Activated naive CD8-positive, alpha-beta T cell treated with anti-CD3 and anti-CD28 coated beads, Interleukin-2, amount 50 U/mL, for 24 hours (primary cell): Measurements from ENCODE around the gene SLC12A7.

Source experiments
- ATAC-seq: fragments of 150-1000 bp; cut with Tn5 transposase; one replicate; pipeline ENCODE4 v1.10.0; 2021
- DNase-seq: peaks from one replicate; pipeline ENCODE4 v3.0.0; 2021
- H3K27ac Mint-ChIP-seq: one replicate; pipeline ENCODE4 v1.8.0; 2021; ENCODE audit warnings: mild to moderate bottlenecking, mixed read lengths
- H3K27me3 Mint-ChIP-seq: one replicate; pipeline ENCODE4 v1.8.0; 2021; ENCODE audit warnings: mixed read lengths
- H3K36me3 Mint-ChIP-seq: one replicate; pipeline ENCODE4 v1.8.0; 2021; ENCODE audit warnings: low read depth, mixed read lengths
- H3K4me1 Mint-ChIP-seq: one replicate; pipeline ENCODE4 v1.8.0; 2021; ENCODE audit warnings: mixed read lengths
- H3K4me3 Mint-ChIP-seq: one replicate; pipeline ENCODE4 v1.8.0; 2021; ENCODE audit warnings: mild to moderate bottlenecking, moderate library complexity, mixed read lengths
- H3K9me3 Mint-ChIP-seq: one replicate; pipeline ENCODE4 v1.8.0; 2021; ENCODE audit warnings: mixed read lengths

SLC12A7 gene

GRCh38 chr5:1037671-1038416, 74.0 kb downstream of the SLC12A7 start:
- H3K27ac Mint-ChIP-seq, result no peak overlapping the region
- peaks cover 21% of the 10 kb centered on the region for H3K9me3 Mint-ChIP-seq
- ATAC-seq (no peak), DNase-seq (no peak)
- H3K4me3 Mint-ChIP-seq, result no peak overlapping the region
- peaks cover 3% of the 10 kb centered on the region for H3K27me3 Mint-ChIP-seq
- H3K4me1 Mint-ChIP-seq, result no peaks in the 10 kb centered on the region
- peaks cover 1% of the 10 kb centered on the region for H3K36me3 Mint-ChIP-seq

- no peaks in the 10 kb centered on the region for H3K4me1 Mint-ChIP-seq
- DNase-seq (no peak), ATAC-seq (no peak)
- no peak overlapping the region for H3K27ac Mint-ChIP-seq
- no peak overlapping the region for H3K4me3 Mint-ChIP-seq
- H3K9me3 Mint-ChIP-seq, result peaks cover 14% of the 10 kb centered on the region
- H3K36me3 Mint-ChIP-seq, result no peaks in the 10 kb centered on the region
- H3K27me3 Mint-ChIP-seq, result peaks cover 1% of the 10 kb centered on the region
Observed at GRCh38 chr5:1037123-1037670, 74.7 kb downstream of the SLC12A7 start.

- peaks cover 9% of the 10 kb centered on the region for H3K9me3 Mint-ChIP-seq
- DNase-seq (no peak), ATAC-seq (no peak)
- no peaks in the 10 kb centered on the region for H3K4me1 Mint-ChIP-seq
- H3K27ac Mint-ChIP-seq, result no peak overlapping the region
- H3K4me3 Mint-ChIP-seq, result no peak overlapping the region
- H3K36me3 Mint-ChIP-seq, result no peaks in the 10 kb centered on the region
- H3K27me3 Mint-ChIP-seq, result peaks cover 1% of the 10 kb centered on the region
Observed at GRCh38 chr5:1036504-1037122, 75.2 kb downstream of the SLC12A7 start.

DNA sequence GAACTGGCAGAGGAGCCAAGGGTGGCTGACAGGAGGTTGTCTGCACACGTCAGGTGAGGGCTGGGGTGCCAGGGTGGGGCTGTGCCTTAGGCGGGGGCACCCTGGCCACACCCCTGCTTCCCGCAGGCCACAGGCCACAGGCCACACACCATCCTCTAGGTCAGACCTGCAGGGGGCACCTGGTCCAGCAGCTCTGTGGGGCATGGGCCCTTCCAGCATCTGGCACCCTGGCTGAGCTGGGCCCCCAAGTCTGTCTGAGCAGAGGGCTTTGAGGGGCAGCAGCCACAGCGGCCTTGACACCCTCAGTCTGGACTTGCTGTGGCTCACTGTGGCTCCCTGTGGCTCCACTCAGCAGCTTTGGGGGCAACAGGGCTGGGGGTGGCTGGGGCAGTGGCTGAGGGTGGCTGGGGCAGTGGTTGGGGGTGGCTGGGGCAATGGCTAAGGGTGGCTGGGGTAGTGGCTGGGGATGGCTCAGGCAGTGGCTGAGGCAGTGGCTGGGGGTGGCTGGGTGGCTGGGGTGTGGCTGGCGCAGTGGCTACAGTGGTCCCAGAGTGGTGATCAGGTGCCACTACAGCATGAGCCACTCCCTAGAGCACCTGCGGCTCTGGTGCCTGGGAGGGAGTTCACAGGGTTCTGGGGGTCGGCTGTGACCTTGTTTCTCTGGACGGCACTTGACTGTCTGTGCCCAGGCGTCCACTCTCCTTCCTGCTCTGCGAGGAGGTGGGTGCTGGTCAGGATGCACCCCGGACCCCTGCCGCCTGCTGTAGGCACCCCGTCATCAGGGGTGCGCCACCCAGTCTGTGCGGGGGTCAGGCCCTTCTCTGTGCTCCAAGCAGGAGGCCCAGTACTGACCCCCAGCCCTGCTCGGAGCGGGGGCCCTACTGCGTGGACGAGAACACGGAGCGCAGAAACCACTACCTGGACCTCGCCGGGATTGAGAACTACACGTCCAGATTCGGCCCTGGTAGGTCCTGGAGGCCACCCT, 76.2 kb downstream of the SLC12A7 start:
- Mint-ChIP-seq H3K4me1 (no peaks in the 10 kb centered on the region), H3K4me3 (no peak overlapping the region), H3K27ac (no peak overlapping the region), H3K36me3 (no peaks in the 10 kb centered on the region), H3K9me3 (no peaks in the 10 kb centered on the region), H3K27me3 (peaks cover 1% of the 10 kb centered on the region)
- ATAC-seq (no peak), DNase-seq (no peak)

GRCh38 chr5:1034986-1035385, 76.9 kb downstream of the SLC12A7 start:
- no peak for DNase-seq
- H3K36me3 Mint-ChIP-seq, result no peaks in the 10 kb centered on the region
- no peaks in the 10 kb centered on the region for H3K4me1 Mint-ChIP-seq
- H3K4me3 Mint-ChIP-seq, result no peak overlapping the region
- no peak for ATAC-seq
- no peak overlapping the region for H3K27ac Mint-ChIP-seq
- H3K27me3 Mint-ChIP-seq, result peaks cover 1% of the 10 kb centered on the region
- H3K9me3 Mint-ChIP-seq, result no peaks in the 10 kb centered on the region

DNA sequence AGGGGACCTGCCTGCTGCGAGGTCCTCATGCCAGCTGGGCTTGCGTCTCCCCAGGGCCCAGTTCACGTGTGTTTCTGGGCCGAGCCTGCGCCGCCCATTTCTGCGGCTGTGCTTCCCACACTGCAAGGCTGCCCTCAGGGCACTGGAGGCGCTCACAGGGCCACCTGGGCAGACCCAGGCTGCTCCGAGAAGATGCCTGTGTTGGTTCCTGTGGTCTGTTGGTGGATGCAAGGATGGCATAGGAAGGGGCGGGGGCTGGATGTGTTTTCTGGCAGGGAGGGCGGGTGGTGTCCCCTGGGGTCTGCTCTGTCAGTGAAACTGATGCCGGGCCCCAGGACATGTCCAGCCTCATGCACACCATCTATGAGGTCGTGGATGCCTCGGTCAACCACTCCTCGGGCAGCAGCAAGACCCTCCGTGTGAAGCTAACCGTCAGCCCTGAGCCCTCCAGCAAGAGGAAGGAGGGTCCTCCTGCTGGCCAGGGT, 77.4 kb downstream of the SLC12A7 start:
- H3K27ac Mint-ChIP-seq, result no peak overlapping the region
- DNase-seq, result no peak
- no peaks in the 10 kb centered on the region for H3K4me1 Mint-ChIP-seq
- peaks cover 1% of the 10 kb centered on the region for H3K27me3 Mint-ChIP-seq
- H3K4me3 Mint-ChIP-seq, result no peak overlapping the region
- H3K9me3 Mint-ChIP-seq, result no peaks in the 10 kb centered on the region
- H3K36me3 Mint-ChIP-seq, result no peaks in the 10 kb centered on the region
- ATAC-seq, result no peak

- no peak for ATAC-seq
- Mint-ChIP-seq H3K36me3 (no peaks in the 10 kb centered on the region), H3K9me3 (no peaks in the 10 kb centered on the region), H3K27ac (no peak overlapping the region), H3K27me3 (peaks cover 1% of the 10 kb centered on the region), H3K4me3 (no peak overlapping the region), H3K4me1 (no peaks in the 10 kb centered on the region)
- DNase-seq, result no peak
Observed at GRCh38 chr5:1033606-1034420, 78.0 kb downstream of the SLC12A7 start.

DNA sequence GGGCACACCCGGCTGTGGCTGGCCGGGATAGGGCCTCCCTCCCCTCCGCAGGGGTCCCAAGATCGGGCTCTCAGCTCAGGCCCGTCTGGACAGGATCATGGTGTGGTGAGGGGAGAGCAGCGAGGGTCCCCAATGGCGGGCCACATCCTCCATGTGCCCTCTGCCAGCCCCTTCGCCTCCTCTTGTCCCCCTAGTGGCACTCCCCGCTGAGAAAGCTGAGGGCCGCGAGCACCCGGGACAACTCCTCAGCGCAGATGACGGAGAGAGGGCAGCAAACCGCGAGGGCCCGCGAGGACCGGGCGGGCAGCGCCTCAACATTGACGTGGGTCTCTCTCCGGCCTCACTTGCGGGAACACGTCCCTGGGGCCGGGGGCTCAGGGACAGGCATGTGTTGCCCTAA, 78.7 kb downstream of the SLC12A7 start:
- H3K4me1 Mint-ChIP-seq, result no peaks in the 10 kb centered on the region
- H3K27ac Mint-ChIP-seq, result no peak overlapping the region
- ATAC-seq (no peak), DNase-seq (no peak)
- no peaks in the 10 kb centered on the region for H3K9me3 Mint-ChIP-seq
- no peaks in the 10 kb centered on the region for H3K36me3 Mint-ChIP-seq
- peaks cover 1% of the 10 kb centered on the region for H3K27me3 Mint-ChIP-seq
- no peak overlapping the region for H3K4me3 Mint-ChIP-seq

DNA sequence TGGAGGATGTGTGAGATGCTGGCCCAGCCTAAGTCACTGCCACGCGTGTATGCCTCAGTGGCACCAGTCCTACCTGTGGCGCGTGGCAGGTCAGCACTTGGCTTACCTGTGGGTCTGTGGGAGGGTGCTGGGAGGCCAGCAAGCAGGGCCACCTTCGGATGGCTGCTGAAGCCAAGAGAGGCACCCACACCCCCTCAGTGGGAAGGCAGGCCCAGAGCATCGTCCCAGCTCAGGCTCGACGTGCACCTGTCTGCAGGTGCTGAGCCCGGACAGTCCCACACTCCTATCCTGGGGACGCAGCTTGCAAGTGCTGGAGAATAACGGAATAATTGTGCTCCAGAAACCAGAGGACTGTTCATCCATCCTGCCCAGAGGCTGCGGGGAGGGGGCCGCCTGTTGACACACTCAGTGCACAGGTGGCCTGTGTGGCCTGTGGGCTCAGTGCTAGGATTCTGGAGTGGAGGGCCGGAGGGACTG, 79.3 kb downstream of the SLC12A7 start:
- Mint-ChIP-seq H3K36me3 (no peaks in the 10 kb centered on the region), H3K27ac (no peak overlapping the region), H3K27me3 (peaks cover 1% of the 10 kb centered on the region), H3K9me3 (no peaks in the 10 kb centered on the region), H3K4me3 (no peak overlapping the region), H3K4me1 (no peaks in the 10 kb centered on the region)
- ATAC-seq (no peak), DNase-seq (no peak)

- ATAC-seq (no peak), DNase-seq (no peak)
- Mint-ChIP-seq H3K27ac (no peak overlapping the region), H3K9me3 (no peaks in the 10 kb centered on the region), H3K4me1 (no peaks in the 10 kb centered on the region), H3K4me3 (no peak overlapping the region), H3K27me3 (peaks cover 1% of the 10 kb centered on the region), H3K36me3 (no peaks in the 10 kb centered on the region)
Observed at GRCh38 chr5:1032011-1032410, 79.9 kb downstream of the SLC12A7 start.

- Mint-ChIP-seq H3K9me3 (no peaks in the 10 kb centered on the region), H3K27ac (no peak overlapping the region), H3K4me3 (no peak overlapping the region), H3K4me1 (no peaks in the 10 kb centered on the region), H3K36me3 (no peaks in the 10 kb centered on the region), H3K27me3 (peaks cover 1% of the 10 kb centered on the region)
- ATAC-seq, result no peak
- no peak for DNase-seq
Observed at GRCh38 chr5:1031306-1031959, 80.4 kb downstream of the SLC12A7 start.

- Mint-ChIP-seq H3K36me3 (no peaks in the 10 kb centered on the region), H3K4me3 (no peak overlapping the region), H3K27me3 (peaks cover 1% of the 10 kb centered on the region), H3K4me1 (no peaks in the 10 kb centered on the region), H3K27ac (no peak overlapping the region), H3K9me3 (no peaks in the 10 kb centered on the region)
- ATAC-seq, result no peak
- DNase-seq, result no peak
Observed at GRCh38 chr5:1030801-1031271, 81.0 kb downstream of the SLC12A7 start.

DNA sequence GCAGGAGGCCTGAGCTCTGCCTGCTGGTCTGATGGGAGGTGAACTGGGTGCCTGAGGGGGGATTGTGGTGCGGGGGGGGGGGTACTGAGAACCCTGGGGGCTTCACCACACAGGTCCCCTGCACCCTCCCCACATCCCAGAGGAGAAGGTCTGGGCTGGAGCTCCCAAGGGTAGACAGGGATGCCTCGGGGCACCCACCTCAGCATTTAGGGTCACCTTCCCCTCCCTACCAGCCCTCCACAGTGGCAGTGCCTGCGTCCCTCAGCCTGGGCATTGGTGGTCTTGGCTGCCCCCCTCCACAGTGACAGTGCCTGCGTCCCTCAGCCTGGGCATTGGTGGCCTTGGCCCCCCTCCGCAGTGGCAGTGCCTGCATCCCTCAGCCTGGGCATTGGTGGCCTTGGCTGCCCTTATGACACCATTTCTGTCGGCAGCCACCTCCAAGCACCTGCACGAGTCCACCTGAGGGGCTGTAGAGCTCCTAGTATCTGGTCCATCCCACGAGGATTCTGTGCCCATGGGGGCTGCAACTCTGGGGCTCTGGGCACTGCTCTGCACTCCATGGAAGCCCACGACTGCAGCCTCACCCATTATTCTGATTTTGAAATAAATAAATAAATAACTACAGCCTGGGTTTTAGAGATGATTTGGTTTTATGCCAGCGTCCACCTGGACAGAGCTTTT, 81.8 kb downstream of the SLC12A7 start:
- Mint-ChIP-seq H3K9me3 (no peaks in the 10 kb centered on the region), H3K4me3 (no peak overlapping the region), H3K4me1 (no peaks in the 10 kb centered on the region), H3K27ac (no peak overlapping the region), H3K27me3 (peaks cover 1% of the 10 kb centered on the region), H3K36me3 (no peaks in the 10 kb centered on the region)
- no peak for DNase-seq
- ATAC-seq, result no peak
